CD4-positive, alpha-beta T cell treated with Interleukin-10 for 1 hour (primary cell): ENCODE results near the gene RCN1.
"Not testable (repeated sequence)": the region's sequence is repeated elsewhere in the genome, so short reads cannot be mapped to it uniquely, and the experiment has no call there.

Source experiments
- DNase-seq: peaks from one replicate; pipeline ENCODE4 v3.0.0-alpha.2; 2020

Gene RCN1

GRCh38 chr11:32080361-32080980 lies 10.4 kb upstream of the RCN1 start:
- DNase-seq: no peak

GRCh38 chr11:32081129-32081641 lies 9.7 kb upstream of the RCN1 start:
- DNase-seq: no peak

GRCh38 chr11:32081901-32082300 lies 9.0 kb upstream of the RCN1 start:
- no peak for DNase-seq

- DNase-seq: no peak
Observed at GRCh38 chr11:32082346-32082986, 8.4 kb upstream of the RCN1 start.

- DNase-seq: no peak
Observed at GRCh38 chr11:32087597-32087996, 3.3 kb upstream of the RCN1 start.

- DNase-seq: no peak
Observed at GRCh38 chr11:32088117-32088941, 2.5 kb upstream of the RCN1 start.

- no peak for DNase-seq
Observed at GRCh38 chr11:32092581-32093170, 1.8 kb downstream of the RCN1 start.

GRCh38 chr11:32094923-32095322 lies 4.0 kb downstream of the RCN1 start:
- no peak for DNase-seq

- no peak for DNase-seq
Observed at GRCh38 chr11:32098142-32098903, 7.4 kb downstream of the RCN1 start.

GRCh38 chr11:32099516-32099915 lies 8.6 kb downstream of the RCN1 start:
- no peak for DNase-seq

- no peak for DNase-seq
Observed at GRCh38 chr11:32100495-32100894, 9.6 kb downstream of the RCN1 start.

- DNase-seq: no peak
Observed at GRCh38 chr11:32101791-32102190, 10.9 kb downstream of the RCN1 start.

GRCh38 chr11:32103121-32103719 lies 12.3 kb downstream of the RCN1 start:
- DNase-seq: not testable (repeated sequence)

- no peak for DNase-seq
Observed at GRCh38 chr11:32103941-32104340, 13.1 kb downstream of the RCN1 start.

- no peak for DNase-seq
Observed at GRCh38 chr11:32105871-32106560, 15.1 kb downstream of the RCN1 start.

- no peak for DNase-seq
Observed at GRCh38 chr11:32107647-32108046, 16.8 kb downstream of the RCN1 start.

GRCh38 chr11:32108576-32108975 lies 17.7 kb downstream of the RCN1 start:
- no peak for DNase-seq

GRCh38 chr11:32109138-32109537 lies 18.3 kb downstream of the RCN1 start:
- DNase-seq: no peak

- DNase-seq: no peak
Observed at GRCh38 chr11:32109592-32109991, 18.7 kb downstream of the RCN1 start.

- no peak for DNase-seq
Observed at GRCh38 chr11:32110795-32111194, 19.9 kb downstream of the RCN1 start.

GRCh38 chr11:32113200-32113919 lies 22.5 kb downstream of the RCN1 start:
- no peak for DNase-seq
